HCEC 1CT (cell line): ENCODE results near the gene EFNB2.

Experiments used
- DNase-seq: peaks from one replicate; pipeline ENCODE4 v3.0.0-alpha.2; 2017

Gene EFNB2

GRCh38 chr13:106498571-106498970 is 36.9 kb downstream of the EFNB2 start:
- no peak for DNase-seq

GRCh38 chr13:106498158-106498557 is 37.3 kb downstream of the EFNB2 start:
- DNase-seq, result no peak

- no peak for DNase-seq
Observed at GRCh38 chr13:106497079-106497478, 38.4 kb downstream of the EFNB2 start.

- DNase-seq, result no peak
Observed at GRCh38 chr13:106496072-106496997, 39.1 kb downstream of the EFNB2 start.

GRCh38 chr13:106494936-106495335 is 40.5 kb downstream of the EFNB2 start:
- no peak for DNase-seq

GRCh38 chr13:106494506-106494905 is 41.0 kb downstream of the EFNB2 start:
- no peak for DNase-seq

- no peak for DNase-seq
Observed at GRCh38 chr13:106493533-106494220, 41.8 kb downstream of the EFNB2 start.

GRCh38 chr13:106492588-106493475 is 42.6 kb downstream of the EFNB2 start:
- DNase-seq, result no peak

- no peak for DNase-seq
Observed at GRCh38 chr13:106491928-106492587, 43.4 kb downstream of the EFNB2 start.

GRCh38 chr13:106491463-106491862 is 44.0 kb downstream of the EFNB2 start:
- no peak for DNase-seq

GRCh38 chr13:106490569-106491321 is 44.7 kb downstream of the EFNB2 start:
- DNase-seq, result no peak

- no peak for DNase-seq
Observed at GRCh38 chr13:106489849-106490568, 45.5 kb downstream of the EFNB2 start.

- DNase-seq, result no peak
Observed at GRCh38 chr13:106488686-106489085, 46.8 kb downstream of the EFNB2 start.

- DNase-seq, result no peak
Observed at GRCh38 chr13:106488076-106488475, 47.4 kb downstream of the EFNB2 start.

GRCh38 chr13:106487129-106487528 is 48.3 kb downstream of the EFNB2 start:
- no peak for DNase-seq

GRCh38 chr13:106486287-106486686 is 49.2 kb downstream of the EFNB2 start:
- DNase-seq, result no peak

GRCh38 chr13:106484537-106485193 is 50.8 kb downstream of the EFNB2 start:
- DNase-seq, result no peak

GRCh38 chr13:106484084-106484483 is 51.4 kb downstream of the EFNB2 start:
- DNase-seq, result no peak

- DNase-seq, result no peak
Observed at GRCh38 chr13:106481919-106482318, 53.5 kb downstream of the EFNB2 start.

- no peak for DNase-seq
Observed at GRCh38 chr13:106480351-106480910, 55.0 kb downstream of the EFNB2 start.
